ENCODE data around the gene HDAC8. TPM values are rescaled to one million over a fixed set of nuclear protein-coding genes. Genes with fewer than 3 reads are reported as not detected.
"Not testable (repeated sequence)": the region's sequence is repeated elsewhere in the genome, so short reads cannot be mapped to it uniquely, and the experiment has no call there.

HDAC8 gene
- total RNA-seq, 1 donor from 2014 or later, result 23.0 TPM

DNA sequence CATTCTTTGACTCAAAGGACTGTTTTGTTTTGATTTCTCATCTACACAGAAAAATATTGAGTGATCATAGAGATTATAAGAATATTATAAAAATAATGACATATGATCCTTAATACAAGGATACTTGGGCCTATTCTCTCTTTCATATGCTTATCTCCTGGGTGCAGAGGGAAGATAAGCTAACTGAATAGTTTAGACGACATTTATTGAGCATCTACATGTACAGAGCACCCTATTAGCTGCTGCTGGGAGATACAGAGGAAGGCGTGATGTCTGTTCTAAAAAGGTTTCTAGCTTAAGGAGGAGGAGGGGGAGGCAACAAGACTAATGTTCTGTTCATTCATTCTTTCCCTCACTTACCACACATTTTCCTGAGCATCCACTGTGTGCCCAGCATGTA is 106.8 kb downstream of the HDAC8 start:
- H3K27ac Mint-ChIP-seq (ENCODE audit: unreplicated experiment), result no peak overlapping the region
- TF ChIP-seq, protein P1, sequence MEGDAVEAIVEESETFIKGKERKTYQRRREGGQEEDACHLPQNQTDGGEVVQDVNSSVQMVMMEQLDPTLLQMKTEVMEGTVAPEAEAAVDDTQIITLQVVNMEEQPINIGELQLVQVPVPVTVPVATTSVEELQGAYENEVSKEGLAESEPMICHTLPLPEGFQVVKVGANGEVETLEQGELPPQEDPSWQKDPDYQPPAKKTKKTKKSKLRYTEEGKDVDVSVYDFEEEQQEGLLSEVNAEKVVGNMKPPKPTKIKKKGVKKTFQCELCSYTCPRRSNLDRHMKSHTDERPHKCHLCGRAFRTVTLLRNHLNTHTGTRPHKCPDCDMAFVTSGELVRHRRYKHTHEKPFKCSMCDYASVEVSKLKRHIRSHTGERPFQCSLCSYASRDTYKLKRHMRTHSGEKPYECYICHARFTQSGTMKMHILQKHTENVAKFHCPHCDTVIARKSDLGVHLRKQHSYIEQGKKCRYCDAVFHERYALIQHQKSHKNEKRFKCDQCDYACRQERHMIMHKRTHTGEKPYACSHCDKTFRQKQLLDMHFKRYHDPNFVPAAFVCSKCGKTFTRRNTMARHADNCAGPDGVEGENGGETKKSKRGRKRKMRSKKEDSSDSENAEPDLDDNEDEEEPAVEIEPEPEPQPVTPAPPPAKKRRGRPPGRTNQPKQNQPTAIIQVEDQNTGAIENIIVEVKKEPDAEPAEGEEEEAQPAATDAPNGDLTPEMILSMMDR (IDR thresholded peaks at IDR 0.05), result no peak
- H3K36me3 Mint-ChIP-seq (ENCODE audit: low read depth), result no peaks in the 10 kb centered on the region

DNA sequence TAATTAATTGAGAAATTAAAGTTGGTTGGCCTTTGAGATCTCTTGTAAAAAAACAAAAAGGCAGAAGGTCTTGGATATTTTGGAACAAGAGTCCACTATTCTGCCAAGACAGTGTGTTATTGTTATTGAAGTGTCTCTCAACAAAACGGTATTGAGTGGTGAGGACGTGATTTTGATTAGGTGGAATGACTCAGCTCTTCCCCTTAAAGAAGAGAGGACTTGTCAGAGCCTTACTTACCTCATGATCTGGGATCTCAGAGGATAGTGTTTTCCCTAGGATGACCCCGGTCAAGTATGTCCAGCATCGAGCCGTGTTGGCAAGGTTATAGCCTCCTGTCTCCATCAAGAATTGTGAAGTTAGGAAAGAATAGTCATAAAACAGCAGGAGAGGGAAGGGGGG is 110.9 kb downstream of the HDAC8 start:
- no peak overlapping the region for H3K4me3 Mint-ChIP-seq (ENCODE audit: unreplicated experiment)
- DNase-seq (ENCODE audit: low spot score), result no peak
- H3K9me3 Mint-ChIP-seq (ENCODE audit: low read depth), result no peaks in the 10 kb centered on the region
- no peak overlapping the region for H3K27ac Mint-ChIP-seq (ENCODE audit: unreplicated experiment)
- no peaks in the 10 kb centered on the region for H3K4me1 Mint-ChIP-seq (ENCODE audit: low read depth)
- TF ChIP-seq, protein P1 (IDR thresholded peaks at IDR 0.05), result no peak
- no peaks in the 10 kb centered on the region for H3K27me3 Mint-ChIP-seq (ENCODE audit: low read depth)
- H3K36me3 Mint-ChIP-seq (ENCODE audit: low read depth), result no peaks in the 10 kb centered on the region

More for the DNA sequence above, 106.8 kb downstream of the HDAC8 start:
- Mint-ChIP-seq H3K9me3 (ENCODE audit: low read depth) (peaks cover 7% of the 10 kb centered on the region), H3K4me3 (ENCODE audit: unreplicated experiment) (no peak overlapping the region), H3K4me1 (ENCODE audit: low read depth) (no peaks in the 10 kb centered on the region), H3K27me3 (ENCODE audit: low read depth) (no peaks in the 10 kb centered on the region)
- DNase-seq (ENCODE audit: low spot score), result no peak

GRCh38 chrX:72461288-72461687 is 111.4 kb downstream of the HDAC8 start:
- Mint-ChIP-seq H3K9me3 (ENCODE audit: low read depth) (no peaks in the 10 kb centered on the region), H3K4me3 (ENCODE audit: unreplicated experiment) (no peak overlapping the region), H3K36me3 (ENCODE audit: low read depth) (no peaks in the 10 kb centered on the region), H3K4me1 (ENCODE audit: low read depth) (no peaks in the 10 kb centered on the region), H3K27ac (ENCODE audit: unreplicated experiment) (no peak overlapping the region), H3K27me3 (ENCODE audit: low read depth) (no peaks in the 10 kb centered on the region)
- DNase-seq (ENCODE audit: low spot score), result no peak
- TF ChIP-seq, protein P1 (IDR thresholded peaks at IDR 0.05), result no peak

DNA sequence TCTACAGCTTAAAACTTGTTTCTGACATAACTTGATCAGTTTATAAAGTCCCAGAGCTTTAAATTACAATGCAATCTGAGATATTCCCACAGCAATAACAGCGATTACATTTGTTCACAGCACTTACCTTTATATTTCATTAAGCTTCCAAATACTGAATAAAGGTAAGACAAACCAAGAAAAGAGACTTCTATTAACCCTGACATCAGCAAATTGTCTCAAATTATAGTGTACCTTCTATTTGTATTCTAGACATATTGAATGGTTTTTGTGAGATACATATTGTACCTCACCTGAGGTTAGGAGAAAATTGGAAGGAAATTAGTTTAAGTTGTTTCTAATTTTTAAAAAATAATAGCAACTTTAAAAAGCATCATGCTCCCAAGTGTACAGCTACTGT is 111.9 kb downstream of the HDAC8 start:
- TF ChIP-seq, protein P1 (IDR thresholded peaks at IDR 0.05), result no peak
- DNase-seq (ENCODE audit: low spot score), result no peak
- no peaks in the 10 kb centered on the region for H3K27me3 Mint-ChIP-seq (ENCODE audit: low read depth)
- H3K9me3 Mint-ChIP-seq (ENCODE audit: low read depth), result no peaks in the 10 kb centered on the region
- H3K36me3 Mint-ChIP-seq (ENCODE audit: low read depth), result no peaks in the 10 kb centered on the region
- H3K4me3 Mint-ChIP-seq (ENCODE audit: unreplicated experiment), result no peak overlapping the region
- H3K27ac Mint-ChIP-seq (ENCODE audit: unreplicated experiment), result no peak overlapping the region
- no peaks in the 10 kb centered on the region for H3K4me1 Mint-ChIP-seq (ENCODE audit: low read depth)

- H3K27ac Mint-ChIP-seq (ENCODE audit: unreplicated experiment); H3K4me1 Mint-ChIP-seq (ENCODE audit: low read depth); H3K4me3 Mint-ChIP-seq (ENCODE audit: unreplicated experiment); H3K27me3 Mint-ChIP-seq (ENCODE audit: low read depth); DNase-seq (ENCODE audit: low spot score): not testable (repeated sequence)
- peaks cover 16% of the 10 kb centered on the region for H3K9me3 Mint-ChIP-seq (ENCODE audit: low read depth)
- H3K36me3 Mint-ChIP-seq (ENCODE audit: low read depth), result peaks cover 15% of the 10 kb centered on the region
These were observed 123.6 kb downstream of the HDAC8 start for GRCh38 chrX:72449034-72449433.

- DNase-seq (ENCODE audit: low spot score); H3K27ac Mint-ChIP-seq (ENCODE audit: unreplicated experiment); H3K4me1 Mint-ChIP-seq (ENCODE audit: low read depth); H3K4me3 Mint-ChIP-seq (ENCODE audit: unreplicated experiment); H3K27me3 Mint-ChIP-seq (ENCODE audit: low read depth): not testable (repeated sequence)
- peaks cover 31% of the 10 kb centered on the region for H3K36me3 Mint-ChIP-seq (ENCODE audit: low read depth)
- peaks cover 33% of the 10 kb centered on the region for H3K9me3 Mint-ChIP-seq (ENCODE audit: low read depth)
These were observed 131.9 kb downstream of the HDAC8 start for GRCh38 chrX:72440764-72441163.
